OCI-LY1 (cell line): ENCODE data around the gene NCOR2.

Source experiments
- EZH2 ChIP-seq: fragments of 200-600 bp; sonication (generic), shearing (Covaris generic); IDR thresholded peaks from 2 replicates; pipeline ENCODE4 v1.8.0; 2017; ENCODE audit warnings: borderline replicate concordance, mixed run types, mild to moderate bottlenecking, antibody characterized with exemption, low read length, moderate library complexity, mixed read lengths
- TF ChIP-seq, protein P1 (sequence below): fragments of 200-600 bp; sonication (generic), shearing (Covaris generic); IDR thresholded peaks from 2 replicates; pipeline ENCODE4 v1.5.1; 2017; ENCODE audit warnings: mild to moderate bottlenecking, antibody characterized with exemption, low read length, moderate library complexity, mixed read lengths

- TF ChIP-seq, protein P1, sequence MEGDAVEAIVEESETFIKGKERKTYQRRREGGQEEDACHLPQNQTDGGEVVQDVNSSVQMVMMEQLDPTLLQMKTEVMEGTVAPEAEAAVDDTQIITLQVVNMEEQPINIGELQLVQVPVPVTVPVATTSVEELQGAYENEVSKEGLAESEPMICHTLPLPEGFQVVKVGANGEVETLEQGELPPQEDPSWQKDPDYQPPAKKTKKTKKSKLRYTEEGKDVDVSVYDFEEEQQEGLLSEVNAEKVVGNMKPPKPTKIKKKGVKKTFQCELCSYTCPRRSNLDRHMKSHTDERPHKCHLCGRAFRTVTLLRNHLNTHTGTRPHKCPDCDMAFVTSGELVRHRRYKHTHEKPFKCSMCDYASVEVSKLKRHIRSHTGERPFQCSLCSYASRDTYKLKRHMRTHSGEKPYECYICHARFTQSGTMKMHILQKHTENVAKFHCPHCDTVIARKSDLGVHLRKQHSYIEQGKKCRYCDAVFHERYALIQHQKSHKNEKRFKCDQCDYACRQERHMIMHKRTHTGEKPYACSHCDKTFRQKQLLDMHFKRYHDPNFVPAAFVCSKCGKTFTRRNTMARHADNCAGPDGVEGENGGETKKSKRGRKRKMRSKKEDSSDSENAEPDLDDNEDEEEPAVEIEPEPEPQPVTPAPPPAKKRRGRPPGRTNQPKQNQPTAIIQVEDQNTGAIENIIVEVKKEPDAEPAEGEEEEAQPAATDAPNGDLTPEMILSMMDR, result no peak
- no peak for TF ChIP-seq EZH2
Observed at GRCh38 chr12:124562796-124563181, 4.6 kb downstream of the NCOR2 start.
